ENCODE data around the gene KDM4D. TPM values are rescaled to one million over a fixed set of nuclear protein-coding genes. Genes with fewer than 3 reads are reported as not detected.

Gene KDM4D
- polyA plus RNA-seq, 1 of the 3 experiments (the other 2 are of a cell fraction) = 1.2 TPM

DNA sequence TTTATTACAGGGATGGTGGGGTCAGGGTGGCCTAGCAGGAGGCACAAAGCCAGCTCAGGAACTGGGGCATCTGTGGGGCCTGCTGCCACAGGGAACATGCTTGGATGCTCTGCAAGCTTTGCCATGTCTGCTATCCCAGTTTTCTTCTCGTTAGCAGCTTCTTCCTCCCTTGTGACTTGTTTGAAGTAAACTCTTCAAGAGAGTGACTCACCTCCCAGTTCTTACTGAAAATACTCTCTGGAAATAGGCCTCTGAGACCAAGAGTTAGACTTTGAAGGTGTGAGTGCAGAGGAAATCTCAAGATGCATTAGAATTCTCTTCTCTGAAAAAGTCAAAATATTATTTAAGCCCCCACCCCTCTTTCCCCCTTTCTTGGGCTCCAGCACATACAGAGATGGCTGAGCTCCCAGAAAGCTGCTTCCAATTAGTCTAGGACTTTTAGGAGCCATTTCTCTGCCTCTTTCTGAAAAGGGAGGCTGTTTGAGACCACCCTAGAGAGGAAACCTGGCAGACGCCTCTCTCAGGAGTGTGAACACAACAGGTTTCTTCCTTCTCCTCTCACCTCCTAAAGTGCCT, 15.3 kb upstream of the KDM4D start:
- Histone ChIP-seq H3K27me3 (ENCODE audit: insufficient read depth) (no peaks in the 10 kb centered on the region), H4K20me1 (ENCODE audit: insufficient read depth) (no peaks in the 10 kb centered on the region), H3K9ac (no peak overlapping the region), H3K4me1 (ENCODE audit: control insufficient read depth in 1 of 2, insufficient read depth in 2 of 2, low read depth in 1 of 2, low read length in 1 of 2) (no peaks in the 10 kb centered on the region), H3K4me2 (no peak overlapping the region), H3K4me3 (ENCODE audit: low read depth in 2 of 2, low read length in 1 of 2) (no peak overlapping the region), H3K79me2 (ENCODE audit: insufficient read depth) (no peaks in the 10 kb centered on the region), H2AFZ (ENCODE audit: low read depth) (no peak overlapping the region), H3K9me2 (no peaks in the 10 kb centered on the region), H3K9me3 (no peaks in the 10 kb centered on the region), H3K27ac (ENCODE audit: low read depth in 2 of 2, low read length in 1 of 2) (peak overlapping the region in 1 of 2 experiments; percentile 16; a peak in 1 of 4 replicates), H3K36me3 (replicated peaks in 1 of 2; ENCODE audit: control insufficient read depth in 1 of 2, insufficient read depth in 2 of 2, low read length in 1 of 2) (peaks cover 22 to 25% of the 10 kb centered on the region in 2 experiments), H3F3A (replicated peaks; ENCODE audit: insufficient read depth) (peaks cover 11% of the 10 kb centered on the region)
- DNase-seq = no peak
- POLR2A ChIA-PET = no interaction called here
- TF ChIP-seq JUND (IDR thresholded peaks at IDR 0.05) (0 out of 2 replicates have a peak, but pooled peaks have one; percentile 9), FOSL2 (IDR thresholded peaks at IDR 0.05; ENCODE audit: borderline replicate concordance, low read depth) (0 out of 2 replicates have a peak, but pooled peaks have one; percentile 8), EZH2phosphoT487 (IDR thresholded peaks at IDR 0.05; ENCODE audit: borderline replicate concordance, low read depth) (no peak), EP300 (IDR thresholded peaks at IDR 0.05; ENCODE audit: borderline replicate concordance in 1 of 2, low read depth in 1 of 2, low read length in 1 of 2) (no peak), USF1 (IDR thresholded peaks at IDR 0.05; ENCODE audit: borderline replicate concordance, low read depth) (no peak)
- 82% methylated on average over 2 of the region's 2 CpGs for WGBS (ENCODE audit: low lambda C conversion rate)
- CTCF ChIA-PET = interaction anchor here (1.2 to 1.7 kb wide), 2 partner anchors 11 to 335 kb away, joined by 5 to 6 read pairs; no protein-coding TSS in a partner anchor

DNA sequence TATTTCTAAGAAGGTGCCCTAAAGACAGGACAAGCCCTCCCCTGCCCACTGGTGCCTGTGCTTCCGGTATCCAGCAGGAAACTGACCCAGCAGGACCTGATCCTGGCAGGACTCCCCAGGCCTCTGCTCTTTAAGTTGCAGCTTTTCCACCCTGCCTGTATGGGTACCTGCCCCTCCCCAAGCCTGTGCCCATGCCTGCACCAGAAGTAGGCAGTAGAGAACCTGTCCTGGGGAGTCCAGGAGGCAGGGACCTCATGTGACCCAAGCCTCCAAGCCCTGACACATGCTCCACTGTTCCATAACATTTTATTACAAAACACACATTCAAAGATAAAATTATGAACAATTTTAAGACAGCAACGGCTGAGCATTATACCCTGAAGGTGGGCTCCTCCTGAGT, 14.3 kb upstream of the KDM4D start:
- POLR2A ChIA-PET = no interaction called here
- TF ChIP-seq YY1 (IDR thresholded peaks at IDR 0.05; ENCODE audit: low read depth) (no peak), CTCF (IDR thresholded peaks at IDR 0.05) (no peak), RCOR1 (IDR thresholded peaks at IDR 0.05; ENCODE audit: low read length) (no peak), TAF1 (IDR thresholded peaks at IDR 0.05; ENCODE audit: borderline replicate concordance, low read depth, low read length) (no peak)
- TF ChIP-seq, protein P1, sequence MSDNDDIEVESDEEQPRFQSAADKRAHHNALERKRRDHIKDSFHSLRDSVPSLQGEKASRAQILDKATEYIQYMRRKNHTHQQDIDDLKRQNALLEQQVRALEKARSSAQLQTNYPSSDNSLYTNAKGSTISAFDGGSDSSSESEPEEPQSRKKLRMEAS (IDR thresholded peaks at IDR 0.05; ENCODE audit: low read depth) = no peak
- H3K4me2 ChIP-seq = no peak overlapping the region
- WGBS (ENCODE audit: low lambda C conversion rate) = 73% methylated on average over 1 of the region's 2 CpGs
- H3K9me3 ChIP-seq = no peaks in the 10 kb centered on the region
- H3K36me3 ChIP-seq (replicated peaks in 1 of 2; ENCODE audit: control insufficient read depth in 1 of 2, insufficient read depth in 2 of 2, low read length in 1 of 2) = peaks cover 32 to 35% of the 10 kb centered on the region in 2 experiments
- H2AFZ ChIP-seq (ENCODE audit: low read depth) = no peak overlapping the region
- H4K20me1 ChIP-seq (ENCODE audit: insufficient read depth) = no peaks in the 10 kb centered on the region
- CTCF ChIA-PET = interaction anchor here (1.7 kb wide), 1 partner anchor 10 kb away, joined by 5 read pairs; no protein-coding TSS in a partner anchor
- no peak overlapping the region for H3K9ac ChIP-seq
- H3K4me1 ChIP-seq (ENCODE audit: control insufficient read depth in 1 of 2, insufficient read depth in 2 of 2, low read depth in 1 of 2, low read length in 1 of 2) = no peaks in the 10 kb centered on the region
- no peak for DNase-seq
- no peak overlapping the region; a peak in 1 of 4 replicates for H3K27ac ChIP-seq (ENCODE audit: low read depth in 2 of 2, low read length in 1 of 2)
- peaks cover 17% of the 10 kb centered on the region for H3F3A ChIP-seq (replicated peaks; ENCODE audit: insufficient read depth)
- H3K4me3 ChIP-seq (ENCODE audit: low read depth in 2 of 2, low read length in 1 of 2) = no peak overlapping the region
- H3K27me3 ChIP-seq (ENCODE audit: insufficient read depth) = no peaks in the 10 kb centered on the region
- H3K9me2 ChIP-seq = no peaks in the 10 kb centered on the region
- no peaks in the 10 kb centered on the region for H3K79me2 ChIP-seq (ENCODE audit: insufficient read depth)

All from SK-N-SH (cell line).